H1 (cell line): Measurements from ENCODE around the gene CGREF1. TPM values are rescaled to one million over a fixed set of nuclear protein-coding genes. Genes with fewer than 3 reads are reported as not detected.

Experiments used
- CBX8 ChIP-seq: fragments of 300-800, 300-1000 bp; sonication (generic); IDR thresholded peaks from 2 replicates; pipeline ENCODE4 v1.7.1; 2016; ENCODE audit warnings: low read depth, low read length, borderline replicate concordance
- SIN3A ChIP-seq, 2 experiments: IDR thresholded peaks in 1 of 2; conservative IDR thresholded peaks in 1 of 2; 2 replicates each; pipeline ENCODE4 v1.6.1; 2011 to 2012; ENCODE audit warnings: low read length in 2 of 2, improper control_type of control experiment in 1 of 2, low read depth in 1 of 2, mild to moderate bottlenecking in 1 of 2
- polyA plus RNA-seq, 7 experiments: library from polyadenylated mRNA; depleted of rRNA in 3 of 7; stranded (reverse) in 5 of 7; unstranded in 2 of 7; fragments of >200 nt in 5 of 7; fragments of 200-250 nt in 2 of 7; gene quantifications; 1 replicate in 5 of 7; 2 replicates in 1 of 7; 4 replicates in 1 of 7; pipeline versions ENCODE4 v1.2.1 to v1.2.3, GENCODE V29; 2011 to 2013; ENCODE audit warnings: missing spikeins in 2 of 7, mixed read lengths in 2 of 7
- total RNA-seq: library from RNA; stranded (reverse); fragmentation: NEBNext Ultra II Directional; extraction: Animal tissue kit (Norgen Biotek cat#: 25700); gene quantifications from 2 replicates; pipeline ENCODE4 v1.2.1, GENCODE V29; 2021

Gene CGREF1
- total and polyA plus RNA-seq, 2 of the 8 experiments (the other 6 are each of a cell fraction or from before 2014, with no cell fraction given): 2.5 to 3.4 TPM

- TF ChIP-seq SIN3A (conservative IDR thresholded peaks at IDR 0.05 in 1 of 2, IDR thresholded peaks at IDR 0.05 in 1 of 2; ENCODE audit: low read depth in 1 of 2, low read length in 2 of 2): no peak
- no peak for TF ChIP-seq CBX8
- TF ChIP-seq, all 59 proteins: peak for 0
These were observed 31.8 kb upstream of the CGREF1 start (continued) for GRCh38 chr2:27150639-27151230.
